Fibroblast of lung (primary cell): ENCODE data around the gene SRSF7. TPM values are rescaled to one million over a fixed set of nuclear protein-coding genes. Genes with fewer than 3 reads are reported as not detected.

ENCODE experiments used
- DNase-seq, 2 donors: peaks; one replicate each; pipeline versions ENCODE4 v3.0.0 to v3.0.0-alpha.2; 2010; ENCODE audit warnings: low read depth in 2 of 2
- H2AFZ ChIP-seq: 2 replicates; pipeline ENCODE4 v1.5.1; 2012; ENCODE audit warnings: low read length, control low read depth, inconsistent platforms
- H3K27ac ChIP-seq: 2 replicates; pipeline ENCODE4 v1.5.1; 2011; ENCODE audit warnings: low read length, control low read depth; ENCODE audit not compliant: insufficient read depth
- H3K27me3 ChIP-seq: 2 replicates; pipeline ENCODE4 v1.5.1; 2011; ENCODE audit warnings: mild to moderate bottlenecking, low read length; ENCODE audit not compliant: control insufficient read depth, insufficient read depth
- H3K36me3 ChIP-seq: 2 replicates; pipeline ENCODE4 v1.5.1; 2011; ENCODE audit warnings: low read length; ENCODE audit not compliant: control insufficient read depth, insufficient read depth
- H3K4me1 ChIP-seq: 2 replicates; pipeline ENCODE4 v1.5.1; 2011; ENCODE audit warnings: low read length; ENCODE audit not compliant: control insufficient read depth, insufficient read depth; ENCODE audit errors: extremely low read depth
- H3K4me2 ChIP-seq: 2 replicates; pipeline ENCODE4 v1.5.1; 2011; ENCODE audit warnings: low read length, control low read depth; ENCODE audit not compliant: insufficient read depth; ENCODE audit errors: extremely low read depth
- H3K4me3 ChIP-seq, 4 experiments: fragments of 200-600 bp in 1 of 4; sonication (generic) in 1 of 4; replicated peaks in 1 of 4; 2 replicates each; pipeline ENCODE4 v1.5.1; 2011 to 2016; ENCODE audit warnings: low read length in 4 of 4, low read depth in 3 of 4, mild to moderate bottlenecking in 3 of 4, control low read depth in 2 of 4, inconsistent platforms in 1 of 4, mixed read lengths in 1 of 4; ENCODE audit not compliant: insufficient read depth in 1 of 4; ENCODE audit errors: control extremely low read depth in 1 of 4
- H3K79me2 ChIP-seq: 2 replicates; pipeline ENCODE4 v1.5.1; 2012; ENCODE audit warnings: mild to moderate bottlenecking, low read length, inconsistent platforms; ENCODE audit not compliant: control insufficient read depth, insufficient read depth
- H3K9ac ChIP-seq: 2 replicates; pipeline ENCODE4 v1.5.1; 2011; ENCODE audit warnings: mild to moderate bottlenecking, low read length, control low read depth; ENCODE audit not compliant: insufficient read depth
- H3K9me3 ChIP-seq: 2 replicates; pipeline ENCODE4 v1.5.1; 2012; ENCODE audit warnings: low read depth, low read length; ENCODE audit not compliant: control insufficient read depth, insufficient read depth
- H4K20me1 ChIP-seq: 2 replicates; pipeline ENCODE4 v1.5.1; 2011; ENCODE audit warnings: low read length; ENCODE audit not compliant: control insufficient read depth, insufficient read depth; ENCODE audit errors: extremely low read depth
- CTCF ChIP-seq, 2 donors: IDR thresholded peaks in 1 of 2; conservative IDR thresholded peaks in 1 of 2; 1 replicate in 1 of 2; 2 replicates in 1 of 2; pipeline ENCODE4 v1.5.1; 2011 to 2012; ENCODE audit warnings: low read length in 2 of 2, control low read depth in 1 of 2, inconsistent platforms in 1 of 2, low read depth in 1 of 2, mild to moderate bottlenecking in 1 of 2
- EZH2 ChIP-seq: IDR thresholded peaks from 2 replicates; pipeline ENCODE4 v1.5.1; 2012; ENCODE audit warnings: low read length, control low read depth, mild to moderate bottlenecking; ENCODE audit errors: missing control alignments
- polyA plus RNA-seq, 2 donors: library from polyadenylated mRNA; depleted of rRNA in 1 of 2; stranded (reverse) in 1 of 2; unstranded in 1 of 2; fragments of >200 nt; gene quantifications; 2 replicates each; pipeline ENCODE4 v1.2.1, GENCODE V29; 2011 to 2012; ENCODE audit warnings: missing spikeins in 1 of 2
- total RNA-seq: library from RNA; depleted of rRNA; stranded (reverse); fragments of >200 nt; gene quantifications from 2 replicates; pipeline ENCODE4 v1.2.1, GENCODE V29; 2014

Gene SRSF7
- total and polyA plus RNA-seq, 2 donors (not counting 1 experiment from before 2014, with no cell fraction given) = 118 to 193 TPM

- Histone ChIP-seq H3K27ac (peak overlapping the region; percentile 20), H3K4me1 (peaks cover 8% of the 10 kb centered on the region), H3K79me2 (no peaks in the 10 kb centered on the region), H3K4me3 (no peak overlapping the region), H3K9ac (no peak overlapping the region), H3K27me3 (no peaks in the 10 kb centered on the region), H4K20me1 (no peaks in the 10 kb centered on the region), H2AFZ (peak overlapping the region; percentile 2), H3K9me3 (no peaks in the 10 kb centered on the region), H3K36me3 (no peaks in the 10 kb centered on the region), H3K4me2 (peak overlapping the region; percentile 52)
- no peak for TF ChIP-seq EZH2
- no peak for TF ChIP-seq CTCF (conservative IDR thresholded peaks at IDR 0.05 in 1 of 2, IDR thresholded peaks at IDR 0.05 in 1 of 2; ENCODE audit: low read depth in 1 of 2, low read length in 2 of 2)
- DNase-seq = peak; percentile 98 to 100
Observed at GRCh38 chr2:38720613-38721241, 30.4 kb downstream of the SRSF7 start.

GRCh38 chr2:38719706-38720105 is 31.5 kb downstream of the SRSF7 start:
- TF ChIP-seq EZH2 = no peak
- no peak for TF ChIP-seq CTCF (conservative IDR thresholded peaks at IDR 0.05 in 1 of 2, IDR thresholded peaks at IDR 0.05 in 1 of 2; ENCODE audit: low read depth in 1 of 2, low read length in 2 of 2)
- Histone ChIP-seq H3K4me2 (no peak overlapping the region), H3K27me3 (no peaks in the 10 kb centered on the region), H3K4me1 (peaks cover 8% of the 10 kb centered on the region), H3K9me3 (no peaks in the 10 kb centered on the region), H3K27ac (no peak overlapping the region), H3K36me3 (no peaks in the 10 kb centered on the region), H2AFZ (no peak overlapping the region), H3K9ac (no peak overlapping the region), H4K20me1 (no peaks in the 10 kb centered on the region), H3K79me2 (no peaks in the 10 kb centered on the region), H3K4me3 (no peak overlapping the region)
- no peak for DNase-seq

- no peaks in the 10 kb centered on the region for H3K36me3 ChIP-seq
- H3K27me3 ChIP-seq = no peaks in the 10 kb centered on the region
- H4K20me1 ChIP-seq = no peaks in the 10 kb centered on the region
- H2AFZ ChIP-seq = no peak overlapping the region
- no peaks in the 10 kb centered on the region for H3K79me2 ChIP-seq
- no peak overlapping the region for H3K9ac ChIP-seq
- H3K4me1 ChIP-seq = peaks cover 8% of the 10 kb centered on the region
- no peak for TF ChIP-seq EZH2
- no peak for TF ChIP-seq CTCF (conservative IDR thresholded peaks at IDR 0.05 in 1 of 2, IDR thresholded peaks at IDR 0.05 in 1 of 2; ENCODE audit: low read depth in 1 of 2, low read length in 2 of 2)
- H3K9me3 ChIP-seq = no peaks in the 10 kb centered on the region
- DNase-seq = no peak
- H3K27ac ChIP-seq = no peak overlapping the region
- no peak overlapping the region for H3K4me3 ChIP-seq
- no peak overlapping the region for H3K4me2 ChIP-seq
Observed at GRCh38 chr2:38718601-38719000, 32.6 kb downstream of the SRSF7 start.
